Hematopoietic multipotent progenitor cell treated with erythropoietin and hydrocortisone succinate and interleukin-3 and kit ligand, for 8 days (in vitro differentiated cells): ENCODE data around the gene ARHGAP23.
"Not testable (repeated sequence)": the region's sequence is repeated elsewhere in the genome, so short reads cannot be mapped to it uniquely, and the experiment has no call there.

Experiments
- DNase-seq: peaks from one replicate; pipeline ENCODE4 v3.0.0-alpha.2; 2015

ARHGAP23 gene

GRCh38 chr17:38464723-38465390 is 36.6 kb downstream of the ARHGAP23 start:
- DNase-seq: peak; percentile 71

GRCh38 chr17:38465391-38466345 is 37.4 kb downstream of the ARHGAP23 start:
- DNase-seq: no peak

GRCh38 chr17:38466346-38467315 is 38.4 kb downstream of the ARHGAP23 start:
- DNase-seq: no peak

- no peak for DNase-seq
Observed at GRCh38 chr17:38467491-38467890, 39.2 kb downstream of the ARHGAP23 start.

GRCh38 chr17:38469875-38470274 is 41.6 kb downstream of the ARHGAP23 start:
- DNase-seq: no peak

GRCh38 chr17:38471253-38471652 is 43.0 kb downstream of the ARHGAP23 start:
- DNase-seq: not testable (repeated sequence)

GRCh38 chr17:38474666-38475065 is 46.4 kb downstream of the ARHGAP23 start:
- peak; percentile 54 for DNase-seq

- peak; percentile 22 for DNase-seq
Observed at GRCh38 chr17:38476549-38476948, 48.3 kb downstream of the ARHGAP23 start.

- not testable (repeated sequence) for DNase-seq
Observed at GRCh38 chr17:38477417-38477816, 49.2 kb downstream of the ARHGAP23 start.

GRCh38 chr17:38477951-38478350 is 49.7 kb downstream of the ARHGAP23 start:
- DNase-seq: not testable (repeated sequence)

- not testable (repeated sequence) for DNase-seq
Observed at GRCh38 chr17:38478667-38479066, 50.4 kb downstream of the ARHGAP23 start.

GRCh38 chr17:38482039-38482699 is 53.9 kb downstream of the ARHGAP23 start:
- not testable (repeated sequence) for DNase-seq

GRCh38 chr17:38482700-38483043 is 54.4 kb downstream of the ARHGAP23 start:
- DNase-seq: not testable (repeated sequence)

- DNase-seq: peak; percentile 75
Observed at GRCh38 chr17:38484242-38485145, 56.2 kb downstream of the ARHGAP23 start.

GRCh38 chr17:38485146-38485468 is 56.8 kb downstream of the ARHGAP23 start:
- no peak for DNase-seq

- DNase-seq: not testable (repeated sequence)
Observed at GRCh38 chr17:38485681-38486298, 57.5 kb downstream of the ARHGAP23 start.

GRCh38 chr17:38489774-38490173 is 61.5 kb downstream of the ARHGAP23 start:
- not testable (repeated sequence) for DNase-seq

- not testable (repeated sequence) for DNase-seq
Observed at GRCh38 chr17:38491346-38492066, 63.2 kb downstream of the ARHGAP23 start.

- DNase-seq: peak; percentile 88
Observed at GRCh38 chr17:38492067-38493040, 64.1 kb downstream of the ARHGAP23 start.
